Activated CD8-positive, alpha-beta memory T cell treated with anti-CD3 and anti-CD28 coated beads for 1 hour (primary cell): ENCODE results near the gene BAZ1A.

Experiments used
- DNase-seq, 2 donors: peaks; one replicate each; pipeline ENCODE4 v3.0.0-alpha.2; 2020; ENCODE audit warnings: low read depth in 1 of 2; ENCODE audit errors: extremely low read depth in 1 of 2

Gene BAZ1A

GRCh38 chr14:34723867-34724266 is 151.3 kb downstream of the BAZ1A start:
- DNase-seq = no peak

GRCh38 chr14:34722723-34723545 is 152.2 kb downstream of the BAZ1A start:
- DNase-seq = no peak

- DNase-seq = no peak
Observed at GRCh38 chr14:34721129-34721528, 154.0 kb downstream of the BAZ1A start.

GRCh38 chr14:34718750-34719304 is 156.3 kb downstream of the BAZ1A start:
- DNase-seq = no peak

GRCh38 chr14:34715127-34715863 is 159.9 kb downstream of the BAZ1A start:
- DNase-seq = no peak

GRCh38 chr14:34714320-34715126 is 160.6 kb downstream of the BAZ1A start, which contains the start of gene CFL2:
Gene CFL2 (minus strand): TSS chr14:34714593. CDS start chr14:34714540, 53 bp downstream.
- peak; percentile 15 to 58 for DNase-seq

GRCh38 chr14:34713681-34714319 is 161.4 kb downstream of the BAZ1A start:
- no peak for DNase-seq

- no peak for DNase-seq
Observed at GRCh38 chr14:34713122-34713680, 162.0 kb downstream of the BAZ1A start.

- DNase-seq = no peak
Observed at GRCh38 chr14:34711796-34712712, 163.1 kb downstream of the BAZ1A start.

- DNase-seq = no peak
Observed at GRCh38 chr14:34711169-34711568, 164.0 kb downstream of the BAZ1A start.

GRCh38 chr14:34710744-34711143 is 164.4 kb downstream of the BAZ1A start:
- DNase-seq = no peak

- no peak for DNase-seq
Observed at GRCh38 chr14:34710006-34710405, 165.2 kb downstream of the BAZ1A start.

GRCh38 chr14:34707722-34708121 is 167.4 kb downstream of the BAZ1A start:
- DNase-seq = no peak
